ENCODE measurements around the gene NAV3.

Gene NAV3

GRCh38 chr12:78121969-78122610 lies 291.4 kb downstream of the NAV3 start:
- DNase-seq, result peak; percentile 80

DNA sequence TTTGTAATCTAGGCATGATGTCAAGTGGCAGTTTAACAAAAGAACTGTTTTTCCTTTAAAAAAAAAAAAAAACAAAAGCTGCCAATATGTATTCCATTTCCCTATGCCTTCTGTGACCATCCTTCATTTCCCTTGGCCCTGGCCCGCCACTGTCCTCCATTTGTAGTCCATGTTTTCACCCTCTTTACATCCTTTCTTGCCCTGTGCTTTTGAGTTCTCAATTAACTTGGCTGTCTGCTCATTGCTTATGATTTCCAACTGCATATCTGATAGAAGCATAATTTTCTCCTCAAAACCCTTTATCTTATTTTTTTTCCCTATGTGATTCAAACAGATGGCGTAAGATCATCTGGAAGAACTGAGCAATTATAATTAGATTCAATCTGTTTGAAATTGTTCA lies 297.5 kb downstream of the NAV3 start:
- DNase-seq, result no peak

- DNase-seq, result peak; percentile 3
Measured at GRCh38 chr12:78143717-78144116, 313.0 kb downstream of the NAV3 start.

GRCh38 chr12:78145398-78145797 lies 314.7 kb downstream of the NAV3 start:
- DNase-seq, result no peak

DNA sequence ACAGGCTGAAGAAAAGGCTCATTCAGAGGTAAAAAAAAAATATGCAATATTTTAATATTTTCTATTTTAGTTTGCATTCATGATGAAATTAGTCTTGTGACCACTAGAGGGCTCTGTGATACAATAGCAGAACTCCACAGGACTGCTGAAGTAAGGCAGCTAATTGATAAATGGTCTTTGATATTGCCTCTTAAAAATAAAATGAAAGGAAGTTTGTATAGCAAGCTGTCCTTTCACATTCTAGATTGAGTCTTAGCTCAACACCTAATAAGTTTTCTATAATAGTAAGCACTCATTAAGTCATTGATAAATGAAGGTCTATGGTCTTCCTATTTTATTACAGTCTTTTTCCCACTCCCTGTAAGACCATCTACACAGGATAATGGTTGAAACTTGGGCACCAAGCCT lies 315.7 kb downstream of the NAV3 start:
- DNase-seq, result peak; percentile 61

DNA sequence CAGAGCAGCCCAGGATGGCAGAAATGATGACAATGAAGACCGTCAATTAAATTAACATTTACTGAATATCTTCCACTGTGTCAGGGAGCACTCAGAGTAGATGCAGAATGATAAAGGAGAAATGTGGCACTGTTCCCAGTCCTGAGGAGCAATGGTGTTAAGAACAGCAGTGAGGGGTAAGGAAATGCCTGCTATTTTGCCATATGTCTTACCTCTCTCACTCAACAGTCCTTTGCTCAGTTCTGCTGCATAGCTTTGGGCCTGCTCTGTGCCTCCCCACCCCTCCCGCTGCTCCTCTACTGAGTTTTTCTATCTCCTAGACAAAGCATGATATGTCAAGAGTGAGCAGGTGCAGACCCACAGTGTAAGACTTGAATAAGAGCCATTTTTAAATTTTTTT lies 318.8 kb downstream of the NAV3 start:
- peak; percentile 89 for DNase-seq

GRCh38 chr12:78155546-78155945 lies 324.9 kb downstream of the NAV3 start:
- DNase-seq, result no peak

DNA sequence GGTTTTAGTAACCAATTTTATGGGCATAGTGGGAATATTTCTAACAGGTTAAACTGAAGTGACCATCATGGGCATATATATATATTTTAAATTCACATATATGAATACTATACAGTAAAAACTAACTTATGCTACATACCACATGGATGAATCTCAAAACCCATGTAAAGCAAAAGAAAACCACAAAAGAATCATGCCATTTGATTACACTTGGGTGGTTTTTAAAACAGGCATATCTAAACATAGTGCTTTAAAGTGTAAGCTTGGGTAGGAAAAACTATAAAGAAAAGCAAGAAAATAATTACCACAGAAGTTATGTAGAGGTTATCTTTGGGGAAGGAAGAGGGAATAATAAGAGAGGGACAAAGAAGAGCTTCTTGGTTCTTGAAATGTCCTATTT lies 326.1 kb downstream of the NAV3 start:
- no peak for DNase-seq

DNA sequence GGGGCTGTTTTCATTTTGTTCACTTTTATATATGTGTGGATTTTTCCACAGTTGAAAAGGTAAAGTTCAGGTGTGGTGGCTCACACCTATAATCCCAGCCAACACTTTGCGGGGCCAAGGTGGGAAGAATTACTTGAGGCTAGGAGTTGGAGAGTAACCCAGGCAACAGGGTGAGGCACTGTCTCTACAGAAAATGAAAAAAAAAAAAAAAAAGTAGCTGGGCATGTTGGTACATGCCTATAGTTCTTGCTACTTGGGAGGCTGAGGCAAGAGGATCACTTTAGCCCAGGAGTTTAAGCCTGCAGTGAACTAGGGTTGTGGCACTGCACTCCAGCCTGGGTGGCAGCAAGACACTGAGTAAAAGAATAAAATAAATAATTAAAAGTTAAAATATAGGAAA lies 326.5 kb downstream of the NAV3 start:
- DNase-seq, result peak; percentile 2

DNA sequence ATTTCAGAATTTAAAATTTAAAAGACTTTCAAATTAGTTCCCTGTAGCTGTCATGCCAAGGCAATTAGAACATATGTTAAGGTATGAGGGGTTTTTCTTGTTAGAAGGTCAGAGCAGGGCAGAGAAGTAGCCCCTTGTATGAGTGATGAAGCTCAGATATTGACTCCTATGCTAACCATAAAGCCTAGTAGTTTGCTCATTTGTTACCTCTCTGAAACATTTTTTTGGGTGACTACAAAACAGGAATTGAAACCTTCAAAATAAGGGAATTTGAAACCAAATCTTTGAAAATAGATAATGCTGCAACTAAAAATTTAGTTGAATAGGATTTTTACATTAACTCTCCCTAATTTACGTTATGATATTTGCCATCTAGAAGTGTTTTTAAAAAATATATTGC lies 333.5 kb downstream of the NAV3 start:
- DNase-seq, result no peak

DNA sequence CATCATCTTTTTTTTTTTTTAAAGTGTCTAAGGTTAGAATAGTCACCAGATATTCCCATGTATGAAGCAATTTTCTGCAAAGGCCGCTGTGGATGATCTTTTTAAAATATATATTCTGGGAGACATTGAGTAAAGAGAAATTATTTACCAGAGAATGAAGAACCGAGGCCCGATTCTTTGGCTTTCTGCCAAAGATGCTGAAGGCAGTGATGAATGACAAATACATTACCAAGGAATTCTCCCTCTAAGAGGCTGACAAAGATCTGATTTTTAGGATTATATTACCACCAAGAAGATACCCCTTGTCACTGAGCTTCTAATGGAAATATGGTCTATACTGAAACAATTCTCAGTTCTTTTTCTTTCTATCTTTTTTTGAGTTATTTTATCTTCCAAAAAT lies 336.8 kb downstream of the NAV3 start:
- DNase-seq, result peak; percentile 63

GRCh38 chr12:78171061-78171460 lies 340.4 kb downstream of the NAV3 start:
- no peak for DNase-seq

- peak; percentile 3 for DNase-seq
Measured at GRCh38 chr12:78176643-78177042, 345.9 kb downstream of the NAV3 start.

DNA sequence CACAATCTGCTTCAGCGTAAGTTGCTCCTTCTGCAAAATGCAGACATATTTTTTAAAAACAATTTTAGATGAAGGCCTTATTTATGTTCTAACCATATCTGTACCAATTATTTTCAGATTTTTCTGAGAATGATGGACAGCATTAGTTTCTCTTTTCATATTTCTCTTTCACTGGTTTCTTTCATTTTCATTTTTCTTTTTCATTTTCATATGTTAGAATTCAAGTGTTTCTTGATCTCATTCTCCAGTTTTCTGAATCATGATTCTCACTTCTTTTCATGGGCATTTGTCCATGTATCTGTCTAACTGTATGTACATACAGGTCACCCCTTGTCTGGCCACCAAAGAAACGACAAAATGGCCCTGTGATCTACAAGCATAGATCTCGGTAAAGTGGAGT lies 346.6 kb downstream of the NAV3 start:
- no peak for DNase-seq

DNA sequence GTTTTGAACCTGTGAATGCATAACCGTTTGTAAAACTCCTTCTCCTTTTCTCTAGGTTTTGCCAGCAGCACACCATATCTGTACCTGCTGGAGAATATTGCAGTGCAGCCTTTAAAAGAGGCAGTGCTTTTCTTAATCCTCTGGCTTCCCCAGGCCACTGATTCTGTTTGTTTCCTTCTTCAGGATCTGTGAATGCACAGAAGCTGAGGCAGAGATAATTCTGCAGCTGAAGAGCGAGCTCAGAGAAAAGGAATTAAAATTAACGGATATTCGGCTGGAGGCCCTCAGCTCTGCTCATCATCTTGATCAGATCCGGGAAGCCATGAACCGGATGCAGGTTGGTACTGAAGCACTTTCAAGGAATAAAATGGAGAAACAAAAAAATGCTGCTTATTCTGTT lies 348.7 kb downstream of the NAV3 start:
- DNase-seq, result peak; percentile 2

DNA sequence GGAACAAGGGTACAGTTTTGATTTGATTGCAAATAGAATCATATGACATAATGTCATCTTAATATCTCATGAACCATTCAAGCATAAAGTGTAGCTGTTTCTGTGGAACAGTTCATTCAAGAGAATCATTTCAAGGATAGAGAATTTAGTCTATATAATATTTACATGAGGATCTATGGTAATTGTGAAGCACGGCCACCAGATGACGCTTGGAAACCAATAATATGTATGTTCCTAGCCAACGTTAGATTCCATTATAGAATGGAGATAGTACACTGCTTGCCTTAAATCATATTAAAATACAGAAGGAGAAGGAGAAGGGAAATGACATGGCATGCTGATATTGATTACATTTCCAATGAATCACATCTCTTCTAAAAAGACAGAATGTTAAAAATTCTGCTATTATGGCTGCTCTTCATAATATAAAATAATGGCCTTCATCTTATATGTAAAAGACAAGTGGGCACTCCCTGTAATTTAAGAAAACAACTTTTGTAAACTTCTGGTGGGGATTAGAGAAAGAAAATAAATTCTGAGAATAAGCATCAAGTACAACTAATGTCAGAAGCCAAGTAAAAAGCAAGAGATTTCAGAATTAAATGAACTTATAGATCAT lies 351.0 kb downstream of the NAV3 start:
- peak; percentile 69 for DNase-seq

DNA sequence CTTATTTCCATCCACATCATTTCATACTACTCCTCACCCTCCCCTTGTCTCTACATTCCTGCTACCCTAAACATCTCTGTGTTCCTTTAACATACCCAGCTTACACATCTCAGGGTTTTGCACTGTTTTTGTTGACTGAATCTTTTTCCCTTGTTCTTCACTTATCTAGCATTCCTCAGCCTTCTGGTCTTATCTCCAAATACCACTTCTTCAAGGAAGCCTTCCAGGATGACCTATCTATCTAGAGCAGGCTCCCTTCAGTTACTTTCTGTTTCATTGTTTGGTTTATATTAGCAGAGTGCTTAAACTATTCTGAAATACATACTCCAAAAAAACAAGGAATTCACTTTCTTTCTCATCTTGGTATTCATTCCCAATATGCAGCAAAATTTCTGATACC lies 353.1 kb downstream of the NAV3 start:
- peak; percentile 5 for DNase-seq

DNA sequence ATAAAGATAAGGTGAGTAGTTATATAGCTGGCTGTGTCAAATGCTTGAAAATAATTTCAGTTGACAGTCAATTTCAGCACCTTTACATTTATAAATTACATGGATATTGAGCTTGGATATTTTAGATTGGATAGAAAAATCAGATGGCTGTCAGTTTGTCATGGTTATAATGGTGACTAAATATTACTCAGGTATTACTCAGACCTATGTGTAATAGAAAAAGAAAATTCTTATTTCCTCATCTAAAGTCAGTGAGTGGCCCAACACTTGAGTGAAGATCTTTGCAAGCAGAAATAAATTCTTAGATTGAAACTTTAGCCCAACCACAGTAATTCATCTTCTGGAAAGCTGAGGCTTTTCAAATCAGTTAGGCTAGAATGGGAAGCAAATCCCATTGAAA lies 354.4 kb downstream of the NAV3 start:
- no peak for DNase-seq

DNA sequence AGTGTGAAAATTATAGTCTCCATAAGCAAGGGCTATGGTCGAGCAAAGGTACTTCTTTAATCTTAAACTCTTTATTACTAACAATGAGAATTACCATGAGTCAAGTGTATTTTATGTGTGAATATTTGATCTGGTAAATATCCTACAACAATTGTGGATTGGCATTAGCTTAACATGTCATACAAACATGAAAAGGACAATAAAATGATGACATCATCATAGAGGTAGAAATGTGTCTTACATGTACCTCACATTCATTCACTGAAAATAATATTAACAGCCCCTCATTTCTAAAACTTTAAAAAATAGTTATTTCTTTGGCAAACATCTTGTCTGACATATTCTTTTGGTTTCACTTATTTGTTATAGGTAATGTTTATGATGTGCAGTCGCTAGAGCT lies 355.0 kb downstream of the NAV3 start:
- DNase-seq, result peak; percentile 1

DNA sequence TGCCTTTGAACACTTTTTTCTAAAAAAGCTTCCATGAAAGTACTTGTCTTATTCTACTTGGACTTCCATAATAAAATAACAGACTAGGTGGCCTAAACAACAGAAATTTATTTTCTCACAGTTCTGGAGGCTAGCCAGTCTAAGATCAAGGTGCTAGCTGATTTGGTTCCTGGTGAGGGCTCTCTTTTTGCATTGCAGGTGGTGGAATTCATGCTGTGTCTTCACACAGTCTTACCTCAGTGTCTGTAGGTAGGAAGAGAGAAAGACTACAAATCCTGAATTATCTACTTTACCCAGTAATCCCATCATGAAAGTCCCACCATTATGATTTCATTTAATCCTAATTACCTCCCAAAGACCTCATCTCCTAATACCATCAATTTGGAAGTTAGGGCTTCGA lies 356.0 kb downstream of the NAV3 start:
- peak; percentile 46 for DNase-seq

GRCh38 chr12:78187741-78188140 lies 357.0 kb downstream of the NAV3 start:
- DNase-seq, result no peak

DNA sequence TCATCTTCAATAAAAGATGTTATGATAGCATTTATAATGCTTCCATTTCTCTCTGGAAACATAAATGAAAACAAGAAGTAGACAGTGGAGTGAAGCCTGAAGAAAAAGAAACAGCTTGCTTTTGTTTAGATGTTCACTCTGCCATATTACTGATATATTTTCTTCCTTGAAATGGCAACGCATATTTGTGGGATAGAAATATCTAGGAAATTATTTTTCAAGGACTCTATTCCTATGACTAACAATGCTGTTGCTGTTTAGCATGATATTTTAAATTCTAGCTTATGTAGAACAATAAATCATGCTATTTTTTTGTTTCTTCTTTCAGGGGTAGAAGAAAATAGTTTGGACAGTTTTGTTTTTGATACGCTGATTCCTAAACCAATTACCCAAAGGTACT lies 359.0 kb downstream of the NAV3 start:
- DNase-seq, result no peak

GRCh38 chr12:78191611-78192010 lies 360.9 kb downstream of the NAV3 start:
- no peak for DNase-seq

DNA sequence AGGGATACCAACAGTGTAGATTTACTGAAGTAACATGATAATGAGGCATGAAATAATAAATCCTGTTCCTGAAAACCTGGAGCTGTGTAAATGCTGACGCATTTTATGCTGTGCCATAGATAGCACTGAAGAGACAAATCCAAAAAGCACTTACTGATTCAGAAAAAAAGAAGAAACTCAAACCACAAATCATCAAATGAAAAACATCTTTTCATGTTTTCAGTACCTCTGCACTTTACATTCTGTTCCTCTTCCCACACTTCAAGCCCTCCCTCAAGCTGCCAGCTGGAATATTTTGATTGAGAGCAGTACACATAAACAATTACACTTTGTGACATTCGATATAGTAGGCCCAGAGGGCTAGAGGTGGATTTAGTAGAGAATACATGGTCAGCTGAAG lies 362.3 kb downstream of the NAV3 start:
- peak; percentile 63 for DNase-seq

GRCh38 chr12:78194448-78194847 lies 363.8 kb downstream of the NAV3 start:
- no peak for DNase-seq
